Caki2 (cell line): ENCODE results near the gene BORCS5. TPM values are rescaled to one million over a fixed set of nuclear protein-coding genes. Genes with fewer than 3 reads are reported as not detected.
"Not testable (repeated sequence)": the region's sequence is repeated elsewhere in the genome, so short reads cannot be mapped to it uniquely, and the experiment has no call there.

Source experiments
- DNase-seq: peaks from one replicate; pipeline ENCODE4 v3.0.0-alpha.2; 2015; ENCODE audit warnings: low read depth
- in situ Hi-C: cut with HindIII; loops from 2 replicates; pipeline ENCODE4 v1.10.0; 2016; ENCODE audit warnings: low sequenced_read_pairs, low pct_unique_long_range_greater_than_20kb, mixed read lengths
- total RNA-seq: library from RNA; depleted of rRNA; stranded (reverse); fragments of >200 nt; shearing (Covaris generic); gene quantifications from 2 replicates; pipeline ENCODE4 v1.2.3, GENCODE V29; 2014; ENCODE audit warnings: low replicate concordance

BORCS5 gene
- total RNA-seq, 1 experiment from 2014 or later = 2.8 TPM

DNA sequence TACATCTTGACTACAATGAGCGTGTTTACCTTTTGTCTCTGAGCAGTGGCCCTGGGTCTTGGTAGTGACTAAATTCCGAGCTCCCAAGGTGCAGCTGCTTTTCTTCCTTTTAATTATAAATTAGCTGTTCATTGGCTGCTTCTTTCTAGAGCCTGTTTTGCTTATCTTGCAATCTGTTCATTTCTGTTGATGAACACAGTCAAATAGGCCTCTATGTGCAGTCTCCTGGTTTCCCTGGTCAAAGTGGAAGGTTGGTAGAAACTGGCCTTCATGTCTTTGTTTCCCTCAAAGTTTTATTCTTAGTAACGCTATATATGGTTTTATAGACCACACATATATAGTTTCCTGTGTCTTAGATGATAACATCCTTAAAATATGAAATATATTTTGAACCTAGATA, 111.7 kb downstream of the BORCS5 start:
- in situ Hi-C loops = no loop called here
- DNase-seq = no peak

DNA sequence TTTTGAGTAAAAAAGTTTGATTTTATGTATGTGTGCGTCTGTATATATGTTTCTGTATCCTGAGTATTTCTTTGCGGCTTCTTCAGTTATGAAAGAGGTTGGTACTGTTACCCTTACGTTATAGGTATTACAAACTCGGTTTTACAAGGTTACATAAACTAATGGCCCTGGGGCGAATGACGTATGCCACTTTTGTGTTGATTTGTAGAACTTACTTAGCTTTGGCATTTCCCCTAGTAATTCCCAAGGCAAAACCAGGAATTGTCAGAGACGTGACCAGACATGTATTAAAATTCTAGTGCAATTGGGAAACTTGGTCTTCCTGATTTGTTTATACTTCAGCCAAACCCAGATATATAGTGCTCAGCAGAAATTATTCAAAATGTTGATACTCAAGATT, 112.5 kb downstream of the BORCS5 start:
- in situ Hi-C loops = no loop called here
- DNase-seq = no peak

GRCh38 chr12:12470751-12471306, 114.0 kb downstream of the BORCS5 start:
- in situ Hi-C loops = no loop called here
- no peak for DNase-seq

DNA sequence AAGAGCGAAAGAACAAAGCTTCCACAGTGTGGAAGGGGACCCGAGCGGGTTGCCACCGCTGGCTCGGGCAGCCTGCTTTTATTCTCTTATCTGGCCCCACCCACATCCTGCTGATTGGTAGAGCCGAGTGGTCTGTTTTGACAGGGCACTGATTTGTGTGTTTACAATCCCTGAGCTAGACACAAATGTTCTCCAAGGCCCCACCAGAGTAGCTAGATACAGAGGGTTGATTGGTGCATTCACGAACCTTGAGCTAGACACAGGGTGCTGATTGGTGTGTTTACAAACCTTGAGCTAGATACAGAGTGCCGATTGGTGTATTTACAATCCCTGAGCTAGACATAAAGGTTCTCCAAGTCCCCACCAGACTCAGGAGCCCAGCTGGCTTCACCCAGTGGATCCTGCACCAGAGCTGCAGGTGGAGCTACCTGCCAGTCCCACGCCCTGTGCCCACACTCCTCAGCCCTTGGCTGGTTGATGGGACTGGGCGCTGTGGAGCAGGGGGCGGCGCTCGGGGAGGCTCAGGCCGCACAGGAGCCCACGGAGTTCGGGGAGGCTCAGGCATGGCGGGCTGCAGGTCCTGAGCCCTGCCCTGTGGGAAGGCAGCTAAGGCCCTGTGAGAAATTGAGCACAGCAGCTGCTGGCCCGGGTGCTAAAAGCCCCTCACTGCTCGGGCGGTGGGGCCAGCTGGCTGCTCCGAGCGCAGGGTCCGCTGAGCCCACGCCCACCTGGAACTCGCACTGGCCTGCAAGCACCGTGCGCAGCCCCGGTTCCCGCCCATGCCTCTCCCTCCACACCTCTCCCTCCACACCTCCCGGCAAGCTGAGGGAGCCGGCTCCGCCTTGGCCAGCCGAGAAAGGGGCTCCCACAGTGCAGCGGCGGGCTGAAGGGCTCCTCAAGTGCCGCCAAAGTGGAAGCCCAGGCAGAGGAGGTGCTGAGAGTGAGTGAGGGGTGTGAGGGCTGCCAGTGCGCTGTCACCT, 115.4 kb downstream of the BORCS5 start:
- DNase-seq, in situ Hi-C loops: not testable (repeated sequence)

DNA sequence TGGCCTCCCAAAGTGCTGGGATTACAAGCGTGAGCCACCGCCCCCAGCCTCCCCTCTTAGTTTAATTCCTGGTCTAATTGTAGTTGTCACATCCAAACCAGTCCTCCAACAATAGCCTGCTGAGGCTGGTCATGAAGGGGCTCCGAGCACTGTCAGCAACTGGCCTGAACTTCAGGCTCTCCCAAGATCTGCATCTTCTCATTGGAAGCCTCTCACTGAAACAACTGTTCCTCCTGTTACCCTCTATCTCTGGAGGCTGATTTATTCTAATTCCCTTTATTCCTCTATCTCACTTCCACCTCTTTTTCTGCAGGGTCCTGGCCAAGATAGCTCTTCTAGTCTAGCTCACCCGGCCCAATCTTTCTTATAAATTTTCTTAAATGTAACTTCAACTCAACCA, 116.3 kb downstream of the BORCS5 start:
- DNase-seq = no peak
- in situ Hi-C loops = no loop called here

- in situ Hi-C loops = no loop called here
- no peak for DNase-seq
Measured at GRCh38 chr12:12474471-12474928, 117.6 kb downstream of the BORCS5 start.

DNA sequence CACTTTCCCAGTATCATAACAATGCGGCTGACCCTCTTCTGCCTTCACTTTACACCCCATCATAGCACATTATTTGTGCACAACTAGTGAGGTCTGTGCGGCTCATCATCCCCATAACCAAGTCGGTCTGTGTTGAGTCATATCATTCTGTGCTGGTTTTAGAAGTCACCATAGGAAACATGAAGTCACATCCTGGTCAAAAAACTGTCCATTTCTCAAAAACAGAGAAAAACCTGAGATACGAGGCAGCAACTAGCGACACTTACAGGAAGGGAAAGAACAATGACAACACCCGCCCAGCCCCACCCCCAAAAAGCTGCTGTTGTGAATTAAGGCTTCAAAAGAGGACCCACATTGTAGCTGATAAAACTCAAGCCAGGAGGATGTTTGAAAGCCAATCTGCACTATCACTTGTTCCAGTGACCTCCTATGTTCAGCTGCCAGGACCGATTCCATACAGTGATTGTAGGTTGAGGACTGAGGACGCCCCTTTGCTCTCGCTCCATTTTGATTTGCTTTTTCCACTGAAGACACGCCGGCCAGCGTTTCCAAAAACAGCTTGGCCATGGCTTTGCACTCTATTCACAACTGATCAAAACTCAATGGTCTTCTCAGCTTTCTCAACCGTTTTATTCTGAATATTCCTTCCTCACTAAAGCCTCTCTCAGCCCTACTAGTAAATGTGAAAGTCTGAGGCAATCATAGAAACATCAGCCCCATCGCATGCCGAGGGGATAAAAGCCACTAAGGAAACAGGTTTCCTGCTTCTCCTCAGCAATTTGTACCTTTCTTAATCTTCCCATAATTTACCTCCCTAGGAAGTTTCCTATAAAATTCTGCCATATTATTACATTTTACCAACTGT, 118.3 kb downstream of the BORCS5 start:
- in situ Hi-C loops = no loop called here
- no peak for DNase-seq

DNA sequence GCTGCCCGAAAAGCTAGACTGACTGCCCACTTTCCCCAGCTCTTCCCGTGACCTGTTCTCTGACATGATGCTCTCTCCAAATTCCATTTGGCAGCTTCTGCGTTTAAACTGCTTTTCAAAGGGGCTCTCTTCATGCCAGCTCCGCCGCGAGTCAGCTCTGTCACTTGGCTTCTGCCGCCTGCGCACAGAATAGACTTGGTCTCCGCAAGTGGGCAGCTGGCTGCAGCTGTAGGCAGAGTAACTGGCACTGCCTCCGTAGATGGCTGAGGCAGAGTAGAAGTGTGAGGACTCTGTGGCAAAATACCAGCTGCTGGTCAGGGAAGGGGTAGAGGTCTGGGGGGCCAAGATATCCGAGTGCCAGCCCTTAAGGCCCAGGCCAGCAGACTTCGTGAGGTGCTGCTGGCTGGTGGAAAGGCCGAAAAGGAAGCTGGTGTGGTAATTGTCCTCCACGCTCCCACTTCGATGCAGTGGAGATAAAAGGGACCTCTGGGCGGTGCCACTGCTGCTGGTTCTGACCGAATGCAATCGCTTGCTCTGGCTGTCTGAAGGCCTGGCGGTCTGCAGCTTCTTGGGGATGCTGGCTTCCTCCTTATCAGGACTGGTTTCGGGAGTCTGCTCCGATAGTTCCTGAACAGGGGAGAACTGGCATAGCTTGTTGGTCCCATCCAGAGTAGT, 120.1 kb downstream of the BORCS5 start:
- DNase-seq = no peak
- in situ Hi-C loops = no loop called here

DNA sequence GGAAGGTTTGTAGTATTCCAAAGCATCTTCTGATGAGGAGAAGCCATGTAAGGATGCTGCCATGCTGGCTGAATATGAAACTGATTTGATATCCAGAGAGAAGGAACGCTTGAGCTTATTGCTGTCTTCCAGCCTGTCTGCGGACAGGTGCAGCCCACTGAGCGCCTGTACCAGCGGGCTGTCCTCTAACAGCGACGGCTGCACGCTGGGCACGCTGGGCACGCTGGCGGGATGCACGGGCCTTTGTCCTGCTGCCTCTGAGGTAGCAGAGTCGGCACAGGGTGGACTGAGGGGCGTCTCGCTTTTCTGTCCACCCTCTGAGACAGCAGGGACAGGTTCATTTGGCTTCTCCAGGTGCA, 120.6 kb downstream of the BORCS5 start:
- in situ Hi-C loops = no loop called here

DNA sequence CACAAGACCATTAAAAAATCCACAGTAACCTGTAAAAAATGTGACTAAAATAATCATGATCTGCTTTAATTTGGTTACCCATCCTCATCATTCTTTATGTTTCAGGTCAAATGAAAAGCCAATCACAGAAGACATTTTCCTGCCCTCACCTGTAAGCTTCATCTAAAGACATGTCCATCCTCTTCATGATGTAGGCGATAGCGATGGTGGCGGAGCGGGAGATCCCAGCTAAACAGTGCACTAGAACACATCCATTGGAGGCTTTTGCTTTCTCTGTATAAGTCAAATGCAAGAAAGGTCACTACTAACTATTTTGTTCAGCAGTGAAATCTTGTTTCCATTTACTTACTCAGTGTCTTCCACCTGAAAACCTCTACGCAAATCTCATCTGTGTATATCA, 123.2 kb downstream of the BORCS5 start:
- in situ Hi-C loops = no loop called here
- no peak for DNase-seq

More for the DNA sequence above, 120.6 kb downstream of the BORCS5 start:
- no peak for DNase-seq

GRCh38 chr12:12481631-12482030, 124.8 kb downstream of the BORCS5 start:
- in situ Hi-C loops = no loop called here

DNA sequence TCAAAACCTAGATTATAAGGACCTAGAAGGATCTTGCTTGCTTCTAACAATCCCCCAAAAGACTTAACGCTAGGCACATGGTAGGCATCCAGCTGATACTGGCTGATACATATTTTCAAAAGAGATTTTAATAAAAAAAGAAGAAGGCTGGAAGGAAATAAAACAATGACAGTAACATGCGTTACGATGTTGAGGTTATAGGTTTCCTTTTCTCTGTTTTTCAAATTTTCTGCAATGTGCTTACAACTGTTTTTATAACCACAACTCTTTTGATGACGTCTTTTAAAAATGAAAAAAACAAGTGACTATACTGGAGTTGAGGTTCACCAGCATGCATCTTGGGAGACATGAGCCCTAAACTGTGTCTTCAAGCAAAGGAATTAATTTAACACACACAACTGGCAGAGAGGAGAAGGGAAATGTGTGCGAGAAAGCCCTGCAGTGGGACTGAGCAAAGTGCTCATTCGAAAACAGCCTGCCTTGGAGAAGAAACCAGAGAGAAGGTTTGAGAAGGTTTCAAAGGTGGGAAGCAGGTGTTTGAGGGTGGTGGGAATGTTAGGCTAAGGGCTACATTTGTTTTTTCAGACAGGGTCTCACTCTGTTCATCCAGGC, 125.4 kb downstream of the BORCS5 start:
- in situ Hi-C loops = no loop called here
- DNase-seq = no peak

More at GRCh38 chr12:12481631-12482030, 124.8 kb downstream of the BORCS5 start:
- no peak for DNase-seq

DNA sequence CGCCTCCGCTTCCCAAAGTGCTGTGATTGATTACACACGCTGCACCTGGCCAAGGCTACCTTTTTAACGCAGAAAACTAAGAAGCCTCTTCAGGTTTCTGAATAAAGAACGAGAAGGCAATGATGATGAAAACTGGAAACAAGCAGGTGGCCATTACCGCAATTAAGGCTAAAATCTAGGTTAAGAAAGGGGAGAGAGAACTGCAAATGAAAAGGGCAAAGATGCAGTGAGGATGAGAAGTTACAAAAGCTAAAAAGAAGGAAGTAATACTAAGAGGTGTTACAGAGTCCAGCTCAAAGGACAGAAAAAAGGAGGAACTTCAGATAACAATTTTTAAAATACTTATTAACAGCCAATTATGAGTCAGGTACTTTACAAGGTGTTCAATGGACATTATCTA, 126.1 kb downstream of the BORCS5 start:
- in situ Hi-C loops = no loop called here
- no peak for DNase-seq

DNA sequence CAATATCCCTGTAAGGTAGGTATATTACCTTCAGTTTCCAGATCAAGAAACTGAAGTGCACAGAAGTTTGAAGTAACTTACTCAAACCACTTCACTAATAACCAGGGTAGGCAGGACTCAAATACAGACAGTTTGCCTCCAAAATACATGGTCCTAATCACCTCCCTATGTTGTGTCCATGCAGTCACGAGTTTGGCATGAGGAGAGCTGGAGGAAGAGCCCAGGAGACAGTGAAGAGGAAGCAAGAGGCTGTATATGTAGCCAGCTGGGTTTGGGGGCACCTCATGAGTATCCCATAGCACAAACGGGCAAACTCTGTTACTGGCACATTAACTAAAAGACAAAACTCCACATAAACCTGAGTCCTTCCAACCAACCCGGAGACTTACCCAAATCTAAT, 126.6 kb downstream of the BORCS5 start:
- in situ Hi-C loops = no loop called here
- DNase-seq = no peak

DNA sequence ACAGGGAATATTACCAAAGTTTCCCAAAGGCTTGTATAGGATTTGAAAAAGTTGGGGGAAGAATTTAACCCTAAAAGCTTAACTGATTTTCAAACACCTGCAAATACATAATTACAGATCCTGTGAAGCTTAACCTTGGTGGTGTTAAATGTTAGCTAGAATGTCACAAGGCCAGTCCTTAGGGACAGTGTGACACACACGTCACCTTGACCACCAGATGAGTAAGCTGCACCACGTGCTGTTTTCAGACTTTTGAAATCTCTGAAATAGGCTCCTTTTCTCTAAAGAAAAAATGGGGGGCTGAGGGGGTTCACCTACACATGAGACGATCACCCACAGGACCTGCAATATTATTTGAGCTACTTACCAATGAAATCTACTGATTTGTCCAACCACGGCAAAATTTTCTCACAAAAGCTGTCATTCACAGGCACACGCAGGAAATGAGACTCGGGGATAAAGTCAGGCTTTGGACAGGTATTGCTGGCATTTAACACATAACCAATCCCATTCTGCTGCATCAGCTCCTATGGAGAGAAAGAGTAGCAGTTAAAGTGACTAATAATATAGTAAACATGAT, 129.9 kb downstream of the BORCS5 start:
- DNase-seq = peak; percentile 34
- in situ Hi-C loops = no loop called here

DNA sequence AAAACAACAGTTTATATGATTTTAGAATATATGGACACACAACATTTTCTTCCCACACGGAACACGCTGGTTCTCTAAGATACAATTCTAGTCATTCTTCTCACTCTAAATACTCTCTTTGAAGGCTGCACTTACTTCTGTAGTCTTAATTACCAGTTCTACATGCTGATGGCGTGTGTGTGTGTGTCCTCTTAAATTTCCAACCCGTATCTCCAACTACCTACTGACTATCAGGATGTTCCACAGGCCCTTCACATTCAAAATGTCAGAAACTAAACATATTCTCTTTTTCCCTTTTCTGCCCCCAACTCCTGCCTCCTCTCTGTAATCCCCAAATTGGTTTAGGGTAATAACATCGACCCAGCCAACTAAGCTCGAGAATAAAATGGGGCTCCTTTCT, 130.6 kb downstream of the BORCS5 start:
- in situ Hi-C loops = no loop called here

DNA sequence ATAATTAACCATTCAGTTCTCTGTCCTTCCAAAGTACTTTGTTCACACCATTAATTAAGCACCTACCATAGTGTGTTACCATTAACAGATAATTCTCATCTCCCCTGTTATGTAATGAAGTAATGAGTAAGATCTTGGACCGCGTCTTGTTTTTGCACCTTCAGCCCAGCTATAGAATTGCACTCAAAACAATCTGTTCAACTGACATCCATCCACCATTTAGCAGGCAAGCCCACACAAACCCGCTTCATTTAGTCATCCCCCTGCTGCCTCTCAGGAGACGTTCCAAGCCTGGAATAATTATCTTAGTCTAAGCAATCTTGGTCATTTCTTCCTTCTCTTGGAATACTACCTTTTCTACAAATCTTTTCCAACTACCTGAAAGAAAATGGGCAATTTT, 131.4 kb downstream of the BORCS5 start:
- in situ Hi-C loops = no loop called here
- DNase-seq = no peak

More for the DNA sequence above, 130.6 kb downstream of the BORCS5 start:
- no peak for DNase-seq
